Esophagus muscularis mucosa (tissue), 4 donors: ENCODE results near the gene NTN4.

ENCODE experiments used
- CTCF ChIP-seq, 3 experiments: fragments of 200-600 bp in 2 of 3; fragments of 450-650 bp in 1 of 3; sonication (generic) in 2 of 3; IDR thresholded peaks; one replicate each; pipeline ENCODE4 v1.5.1; 2017 to 2019; ENCODE audit warnings: antibody characterized with exemption in 3 of 3, mild to moderate bottlenecking in 2 of 3, moderate library complexity in 1 of 3
- EP300 ChIP-seq: sonication (generic); formaldehyde crosslinking; IDR thresholded peaks from one replicate; pipeline ENCODE4 v1.6.1; 2017; ENCODE audit warnings: antibody characterized with exemption
- POLR2A ChIP-seq: fragments of 450-650 bp; IDR thresholded peaks from one replicate; pipeline ENCODE4 v1.6.1; 2017; ENCODE audit warnings: antibody characterized with exemption, moderate library complexity, mild to moderate bottlenecking, low read depth
- POLR2AphosphoS5 ChIP-seq, 2 donors: sonication (generic); formaldehyde crosslinking; IDR thresholded peaks; one replicate each; pipeline ENCODE4 v1.6.1; 2017; ENCODE audit warnings: antibody characterized with exemption in 2 of 2

- no peak for TF ChIP-seq CTCF (IDR thresholded peaks at IDR 0.05)
- no peak for TF ChIP-seq POLR2AphosphoS5 (IDR thresholded peaks at IDR 0.05)
- no peak for TF ChIP-seq POLR2A
- no peak for TF ChIP-seq EP300
These were observed 118.4 kb downstream of the NTN4 start for GRCh38 chr12:95672166-95672565.
